GM23338 (cell line): ENCODE data around the gene KIAA1671. TPM values are rescaled to one million over a fixed set of nuclear protein-coding genes. Genes with fewer than 3 reads are reported as not detected.

Experiments used
- ATAC-seq: fragments of 200-7000 bp; cut with Tn5 transposase; 3 replicates; pipeline ENCODE4 v1.9.1; 2020
- DNase-seq: peaks from one replicate; pipeline ENCODE4 v3.0.0-alpha.2; 2015; ENCODE audit warnings: low spot score
- H2AFZ ChIP-seq: fragments of 200-600 bp; sonication (generic); 2 replicates; pipeline ENCODE4 v1.8.0; 2016; ENCODE audit warnings: antibody characterized with exemption, mild to moderate bottlenecking, moderate library complexity
- H3F3A ChIP-seq: fragments of 200-600 bp; sonication (generic); replicated peaks from 2 replicates; pipeline ENCODE4 v1.8.0; 2017; ENCODE audit warnings: antibody characterized with exemption, mixed run types, low read depth
- H3K27ac ChIP-seq: fragments of 200-600 bp; sonication (generic); 2 replicates; pipeline ENCODE4 v1.6.1; 2016; ENCODE audit warnings: low read depth
- H3K27me3 ChIP-seq: fragments of 200-600 bp; sonication (generic); 2 replicates; pipeline ENCODE4 v1.8.0; 2016; ENCODE audit warnings: mild to moderate bottlenecking, mixed run types, moderate library complexity; ENCODE audit not compliant: insufficient read depth
- H3K36me3 ChIP-seq: fragments of 200-600 bp; sonication (generic); 2 replicates; pipeline ENCODE4 v1.8.0; 2016; ENCODE audit warnings: mild to moderate bottlenecking; ENCODE audit not compliant: insufficient read depth
- H3K4me1 ChIP-seq: fragments of 200-600 bp; sonication (generic); 2 replicates; pipeline ENCODE4 v1.8.0; 2016; ENCODE audit warnings: mild to moderate bottlenecking, moderate library complexity; ENCODE audit not compliant: insufficient read depth
- H3K4me2 ChIP-seq: fragments of 200-600 bp; sonication (generic); 2 replicates; pipeline ENCODE4 v1.7.1; 2017; ENCODE audit warnings: mixed run types
- H3K4me3 ChIP-seq: fragments of 200-600 bp; sonication (generic); 2 replicates; pipeline ENCODE4 v1.6.1; 2016; ENCODE audit warnings: mixed run types
- H3K79me2 ChIP-seq: fragments of 200-600 bp; sonication (generic); replicated peaks from 2 replicates; pipeline ENCODE4 v1.8.0; 2017; ENCODE audit warnings: mild to moderate bottlenecking; ENCODE audit not compliant: insufficient read depth
- H3K9me2 ChIP-seq: fragments of 200-600 bp; sonication (generic); 2 replicates; pipeline ENCODE4 v1.8.0; 2017; ENCODE audit not compliant: insufficient read depth
- H4K20me1 ChIP-seq: fragments of 200-600 bp; sonication (generic); replicated peaks from 2 replicates; pipeline ENCODE4 v1.8.0; 2017; ENCODE audit warnings: mild to moderate bottlenecking; ENCODE audit not compliant: insufficient read depth
- H3K27ac Mint-ChIP-seq: 2 replicates; pipeline ENCODE4 v1.8.0; 2020; ENCODE audit warnings: inconsistent platforms, mild to moderate bottlenecking, moderate library complexity, mixed read lengths
- H3K27me3 Mint-ChIP-seq: 3 replicates; pipeline ENCODE4 v1.8.0; 2022; ENCODE audit warnings: low read depth, mild to moderate bottlenecking, moderate library complexity, mixed read lengths, inconsistent platforms; ENCODE audit not compliant: insufficient read depth, poor library complexity
- H3K36me3 Mint-ChIP-seq: 3 replicates; pipeline ENCODE4 v1.8.0; 2021; ENCODE audit warnings: low read depth, mild to moderate bottlenecking, inconsistent platforms, moderate library complexity, mixed read lengths
- H3K4me1 Mint-ChIP-seq: 3 replicates; pipeline ENCODE4 v1.8.0; 2020; ENCODE audit warnings: mild to moderate bottlenecking, inconsistent platforms, mixed read lengths
- H3K4me3 Mint-ChIP-seq: 3 replicates; pipeline ENCODE4 v1.8.0; 2021; ENCODE audit warnings: moderate library complexity, mild to moderate bottlenecking, inconsistent platforms, mixed read lengths
- H3K9me3 Mint-ChIP-seq: 3 replicates; pipeline ENCODE4 v1.8.0; 2020; ENCODE audit warnings: moderate library complexity, mild to moderate bottlenecking, inconsistent platforms, mixed read lengths
- CREB1 ChIP-seq: fragments of 250-450 bp; sonication (Bioruptor Pico); IDR thresholded peaks from 2 replicates; pipeline ENCODE4 v1.5.0; 2020; ENCODE audit warnings: low read depth, mild to moderate bottlenecking, moderate library complexity
- CTCF ChIP-seq, 2 experiments: fragments of 200-600 bp in 1 of 2; sonication (generic) in 1 of 2; conservative IDR thresholded peaks; 2 replicates each; pipeline versions ENCODE4 v1.5.1 to v1.6.1; 2016 to 2017; ENCODE audit warnings: antibody characterized with exemption in 2 of 2, low read depth in 2 of 2, mild to moderate bottlenecking in 2 of 2, moderate library complexity in 1 of 2
- EZH2phosphoT487 ChIP-seq: fragments of 200-600 bp; sonication (generic); IDR thresholded peaks from one replicate; pipeline ENCODE4 v1.8.1; 2018; ENCODE audit warnings: antibody characterized with exemption; ENCODE audit not compliant: unreplicated experiment
- JUNB ChIP-seq: IDR thresholded peaks from one replicate; pipeline ENCODE4 v1.6.1; 2016; ENCODE audit warnings: antibody characterized with exemption; ENCODE audit not compliant: unreplicated experiment
- NANOG ChIP-seq: IDR thresholded peaks from 2 replicates; pipeline ENCODE4 v1.6.1; 2016; ENCODE audit warnings: antibody characterized with exemption, borderline replicate concordance
- STAT1 ChIP-seq: IDR thresholded peaks from one replicate; pipeline ENCODE4 v1.6.1; 2016; ENCODE audit warnings: antibody characterized with exemption; ENCODE audit not compliant: unreplicated experiment
- polyA plus RNA-seq: library from polyadenylated mRNA; unstranded; fragments of >200 nt; fragmentation: Nextera tagmentation; extraction: Ambion mirVana; gene quantifications from 2 replicates; pipeline ENCODE4 v1.2.1, GENCODE V29; 2016
- total RNA-seq: library from RNA; depleted of rRNA; stranded (reverse); fragments of >200 nt; shearing (Covaris generic); gene quantifications from 2 replicates; pipeline ENCODE4 v1.2.3, GENCODE V29; 2014
- TF ChIP-seq, protein P1 (sequence below): fragments of 250-450 bp; sonication (Bioruptor Pico); IDR thresholded peaks from 2 replicates; pipeline ENCODE4 v1.5.0; 2020; ENCODE audit warnings: mild to moderate bottlenecking, moderate library complexity

KIAA1671 gene
- total and polyA plus RNA-seq, 2 experiments from 2014 or later = 6.1 to 27.2 TPM

GRCh38 chr22:25083807-25084200, 131.3 kb downstream of the KIAA1671 start (continued):
- no peak for TF ChIP-seq STAT1
- TF ChIP-seq CREB1 (CRISPR knock-in tag) = no peak
- TF ChIP-seq EZH2phosphoT487 = no peak
- no peak for TF ChIP-seq NANOG
- TF ChIP-seq, protein P1, sequence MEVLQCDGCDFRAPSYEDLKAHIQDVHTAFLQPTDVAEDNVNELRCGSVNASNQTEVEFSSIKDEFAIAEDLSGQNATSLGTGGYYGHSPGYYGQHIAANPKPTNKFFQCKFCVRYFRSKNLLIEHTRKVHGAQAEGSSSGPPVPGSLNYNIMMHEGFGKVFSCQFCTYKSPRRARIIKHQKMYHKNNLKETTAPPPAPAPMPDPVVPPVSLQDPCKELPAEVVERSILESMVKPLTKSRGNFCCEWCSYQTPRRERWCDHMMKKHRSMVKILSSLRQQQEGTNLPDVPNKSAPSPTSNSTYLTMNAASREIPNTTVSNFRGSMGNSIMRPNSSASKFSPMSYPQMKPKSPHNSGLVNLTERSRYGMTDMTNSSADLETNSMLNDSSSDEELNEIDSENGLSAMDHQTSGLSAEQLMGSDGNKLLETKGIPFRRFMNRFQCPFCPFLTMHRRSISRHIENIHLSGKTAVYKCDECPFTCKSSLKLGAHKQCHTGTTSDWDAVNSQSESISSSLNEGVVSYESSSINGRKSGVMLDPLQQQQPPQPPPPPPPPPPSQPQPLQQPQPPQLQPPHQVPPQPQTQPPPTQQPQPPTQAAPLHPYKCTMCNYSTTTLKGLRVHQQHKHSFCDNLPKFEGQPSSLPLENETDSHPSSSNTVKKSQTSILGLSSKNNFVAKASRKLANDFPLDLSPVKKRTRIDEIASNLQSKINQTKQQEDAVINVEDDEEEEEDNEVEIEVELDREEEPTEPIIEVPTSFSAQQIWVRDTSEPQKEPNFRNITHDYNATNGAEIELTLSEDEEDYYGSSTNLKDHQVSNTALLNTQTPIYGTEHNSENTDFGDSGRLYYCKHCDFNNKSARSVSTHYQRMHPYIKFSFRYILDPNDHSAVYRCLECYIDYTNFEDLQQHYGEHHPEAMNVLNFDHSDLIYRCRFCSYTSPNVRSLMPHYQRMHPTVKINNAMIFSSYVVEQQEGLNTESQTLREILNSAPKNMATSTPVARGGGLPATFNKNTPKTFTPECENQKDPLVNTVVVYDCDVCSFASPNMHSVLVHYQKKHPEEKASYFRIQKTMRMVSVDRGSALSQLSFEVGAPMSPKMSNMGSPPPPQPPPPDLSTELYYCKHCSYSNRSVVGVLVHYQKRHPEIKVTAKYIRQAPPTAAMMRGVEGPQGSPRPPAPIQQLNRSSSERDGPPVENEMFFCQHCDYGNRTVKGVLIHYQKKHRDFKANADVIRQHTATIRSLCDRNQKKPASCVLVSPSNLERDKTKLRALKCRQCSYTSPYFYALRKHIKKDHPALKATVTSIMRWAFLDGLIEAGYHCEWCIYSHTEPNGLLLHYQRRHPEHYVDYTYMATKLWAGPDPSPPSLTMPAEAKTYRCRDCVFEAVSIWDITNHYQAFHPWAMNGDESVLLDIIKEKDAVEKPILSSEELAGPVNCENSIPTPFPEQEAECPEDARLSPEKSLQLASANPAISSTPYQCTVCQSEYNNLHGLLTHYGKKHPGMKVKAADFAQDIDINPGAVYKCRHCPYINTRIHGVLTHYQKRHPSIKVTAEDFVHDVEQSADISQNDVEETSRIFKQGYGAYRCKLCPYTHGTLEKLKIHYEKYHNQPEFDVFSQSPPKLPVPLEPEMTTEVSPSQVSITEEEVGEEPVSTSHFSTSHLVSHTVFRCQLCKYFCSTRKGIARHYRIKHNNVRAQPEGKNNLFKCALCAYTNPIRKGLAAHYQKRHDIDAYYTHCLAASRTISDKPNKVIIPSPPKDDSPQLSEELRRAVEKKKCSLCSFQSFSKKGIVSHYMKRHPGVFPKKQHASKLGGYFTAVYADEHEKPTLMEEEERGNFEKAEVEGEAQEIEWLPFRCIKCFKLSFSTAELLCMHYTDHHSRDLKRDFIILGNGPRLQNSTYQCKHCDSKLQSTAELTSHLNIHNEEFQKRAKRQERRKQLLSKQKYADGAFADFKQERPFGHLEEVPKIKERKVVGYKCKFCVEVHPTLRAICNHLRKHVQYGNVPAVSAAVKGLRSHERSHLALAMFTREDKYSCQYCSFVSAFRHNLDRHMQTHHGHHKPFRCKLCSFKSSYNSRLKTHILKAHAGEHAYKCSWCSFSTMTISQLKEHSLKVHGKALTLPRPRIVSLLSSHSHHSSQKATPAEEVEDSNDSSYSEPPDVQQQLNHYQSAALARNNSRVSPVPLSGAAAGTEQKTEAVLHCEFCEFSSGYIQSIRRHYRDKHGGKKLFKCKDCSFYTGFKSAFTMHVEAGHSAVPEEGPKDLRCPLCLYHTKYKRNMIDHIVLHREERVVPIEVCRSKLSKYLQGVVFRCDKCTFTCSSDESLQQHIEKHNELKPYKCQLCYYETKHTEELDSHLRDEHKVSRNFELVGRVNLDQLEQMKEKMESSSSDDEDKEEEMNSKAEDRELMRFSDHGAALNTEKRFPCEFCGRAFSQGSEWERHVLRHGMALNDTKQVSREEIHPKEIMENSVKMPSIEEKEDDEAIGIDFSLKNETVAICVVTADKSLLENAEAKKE (CRISPR knock-in tag) = no peak
- TF ChIP-seq JUNB = no peak

DNA sequence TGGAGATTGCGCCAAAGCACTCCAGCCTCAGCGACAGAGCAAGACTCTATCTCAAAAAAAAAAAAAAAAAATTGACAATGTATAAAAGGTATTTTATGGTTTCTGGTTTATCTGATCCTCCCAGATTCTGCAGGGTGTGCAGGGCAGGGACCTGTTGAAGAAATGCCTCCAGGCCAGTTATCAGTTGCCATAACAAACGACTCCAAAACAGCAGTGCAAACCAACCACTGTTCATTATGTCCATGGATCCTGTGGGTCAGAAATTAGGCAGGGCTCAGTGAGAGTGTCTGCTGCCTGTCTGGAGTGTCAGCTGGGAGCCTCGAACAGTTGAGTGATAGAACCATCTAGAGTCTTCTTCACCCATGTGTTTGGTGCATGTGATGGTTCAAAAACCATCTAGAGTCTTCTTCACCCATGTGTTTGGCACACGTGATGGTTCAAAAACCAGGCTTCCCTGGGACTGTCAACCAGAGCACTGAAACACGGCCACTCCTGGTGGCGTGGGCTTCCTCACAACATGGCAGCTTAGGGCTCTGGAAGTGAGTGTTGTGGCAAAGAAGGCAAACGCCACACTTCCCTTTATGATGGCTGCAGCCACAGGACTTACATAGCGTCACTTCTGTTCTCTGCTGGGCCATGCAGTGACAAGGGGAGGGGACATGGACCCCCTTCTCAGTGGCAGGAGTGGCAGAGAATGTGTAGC, 132.0 kb downstream of the KIAA1671 start:
- peaks cover 2% of the 10 kb centered on the region for H3K27me3 Mint-ChIP-seq
- Histone ChIP-seq H2AFZ (no peak overlapping the region), H3K4me3 (no peak overlapping the region), H3K4me2 (no peak overlapping the region), H4K20me1 (peaks cover 3% of the 10 kb centered on the region; the same call in 1 of the 2 replicates), H3K4me1 (no peaks in the 10 kb centered on the region), H3F3A (no peaks in the 10 kb centered on the region), H3K27me3 (no peaks in the 10 kb centered on the region), H3K36me3 (no peaks in the 10 kb centered on the region), H3K27ac (no peak overlapping the region), H3K79me2 (no peaks in the 10 kb centered on the region), H3K9me2 (no peaks in the 10 kb centered on the region)
- no peak overlapping the region for H3K4me3 Mint-ChIP-seq
- ATAC-seq = no peak
- no peak for DNase-seq
- no peaks in the 10 kb centered on the region; the same call in 2 of the 3 replicates for H3K4me1 Mint-ChIP-seq
- H3K27ac Mint-ChIP-seq = no peak overlapping the region
- no peaks in the 10 kb centered on the region for H3K9me3 Mint-ChIP-seq
- H3K36me3 Mint-ChIP-seq = no peaks in the 10 kb centered on the region
- TF ChIP-seq, protein P1 (CRISPR knock-in tag) = no peak
- no peak for TF ChIP-seq CTCF (conservative IDR thresholded peaks at IDR 0.05; ENCODE audit: low read depth in 2 of 2)
